H1 (cell line): ENCODE results near the gene TMEM39A.

ENCODE experiments used
- CHD2 ChIP-seq: IDR thresholded peaks from 2 replicates; pipeline ENCODE4 v1.6.1; 2012; ENCODE audit warnings: low read length, improper control_type of control experiment
- EZH2 ChIP-seq: fragments of 200-600 bp; sonication (generic); IDR thresholded peaks from 2 replicates; pipeline ENCODE4 v1.7.1; 2012; ENCODE audit warnings: low read depth, mild to moderate bottlenecking, moderate library complexity, low read length, inconsistent platforms; ENCODE audit not compliant: severe bottlenecking
- JUND ChIP-seq: IDR thresholded peaks from 2 replicates; pipeline ENCODE4 v1.6.1; 2011; ENCODE audit warnings: mild to moderate bottlenecking, improper control_type of control experiment, low read length
- POLR2A ChIP-seq, 2 experiments: IDR thresholded peaks; 1 replicate in 1 of 2; 2 replicates in 1 of 2; pipeline ENCODE4 v1.6.1; 2011; ENCODE audit warnings: low read depth in 2 of 2, low read length in 2 of 2, mild to moderate bottlenecking in 2 of 2; ENCODE audit errors: control extremely low read depth in 1 of 2
- POLR2AphosphoS5 ChIP-seq: IDR thresholded peaks from 2 replicates; pipeline ENCODE4 v1.6.1; 2011; ENCODE audit warnings: low read depth, low read length
- SP4 ChIP-seq: IDR thresholded peaks from 2 replicates; pipeline ENCODE4 v1.6.1; 2012; ENCODE audit warnings: low read length, inconsistent platforms
- SUZ12 ChIP-seq: fragments of 200-600 bp; sonication (generic); IDR thresholded peaks from 2 replicates; pipeline ENCODE4 v1.6.1; 2012; ENCODE audit warnings: mild to moderate bottlenecking, inconsistent platforms, low read length, moderate library complexity, mixed read lengths
- ZNF274 ChIP-seq: IDR thresholded peaks from 2 replicates; pipeline ENCODE4 v1.7.0; 2012; ENCODE audit warnings: low read length, borderline replicate concordance; ENCODE audit errors: extremely low read depth
- TF ChIP-seq, protein P1 (sequence below), 3 experiments: IDR thresholded peaks; 1 replicate in 2 of 3; 2 replicates in 1 of 3; pipeline versions ENCODE4 v1.5.1 to v1.6.1; 2011; ENCODE audit warnings: low read length in 3 of 3, mild to moderate bottlenecking in 3 of 3, inconsistent platforms in 2 of 3, low read depth in 1 of 3, moderate library complexity in 1 of 3; ENCODE audit not compliant: insufficient read depth in 1 of 3; ENCODE audit errors: control extremely low read depth in 1 of 3

GRCh38 chr3:119444590-119444989 lies 18.8 kb downstream of the TMEM39A start:
- TF ChIP-seq, protein P1, sequence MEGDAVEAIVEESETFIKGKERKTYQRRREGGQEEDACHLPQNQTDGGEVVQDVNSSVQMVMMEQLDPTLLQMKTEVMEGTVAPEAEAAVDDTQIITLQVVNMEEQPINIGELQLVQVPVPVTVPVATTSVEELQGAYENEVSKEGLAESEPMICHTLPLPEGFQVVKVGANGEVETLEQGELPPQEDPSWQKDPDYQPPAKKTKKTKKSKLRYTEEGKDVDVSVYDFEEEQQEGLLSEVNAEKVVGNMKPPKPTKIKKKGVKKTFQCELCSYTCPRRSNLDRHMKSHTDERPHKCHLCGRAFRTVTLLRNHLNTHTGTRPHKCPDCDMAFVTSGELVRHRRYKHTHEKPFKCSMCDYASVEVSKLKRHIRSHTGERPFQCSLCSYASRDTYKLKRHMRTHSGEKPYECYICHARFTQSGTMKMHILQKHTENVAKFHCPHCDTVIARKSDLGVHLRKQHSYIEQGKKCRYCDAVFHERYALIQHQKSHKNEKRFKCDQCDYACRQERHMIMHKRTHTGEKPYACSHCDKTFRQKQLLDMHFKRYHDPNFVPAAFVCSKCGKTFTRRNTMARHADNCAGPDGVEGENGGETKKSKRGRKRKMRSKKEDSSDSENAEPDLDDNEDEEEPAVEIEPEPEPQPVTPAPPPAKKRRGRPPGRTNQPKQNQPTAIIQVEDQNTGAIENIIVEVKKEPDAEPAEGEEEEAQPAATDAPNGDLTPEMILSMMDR (IDR thresholded peaks at IDR 0.05; ENCODE audit: control extremely low read depth in 1 of 3, insufficient read depth in 1 of 3, low read depth in 1 of 3, low read length in 3 of 3), result no peak
- no peak for TF ChIP-seq POLR2A (IDR thresholded peaks at IDR 0.05; ENCODE audit: control extremely low read depth in 1 of 2, low read depth in 2 of 2, low read length in 2 of 2)
- no peak for TF ChIP-seq CHD2
- no peak for TF ChIP-seq JUND
- TF ChIP-seq EZH2, result no peak
- TF ChIP-seq SP4, result no peak
- TF ChIP-seq POLR2AphosphoS5, result no peak
- no peak for TF ChIP-seq ZNF274
- TF ChIP-seq SUZ12, result no peak
